ENCODE data around the gene DOCK3. TPM values are rescaled to one million over a fixed set of nuclear protein-coding genes. Genes with fewer than 3 reads are reported as not detected.

DOCK3 gene
- total and polyA plus RNA-seq, 2 donors (not counting 3 experiments of a cell fraction or from before 2014, with no cell fraction given): 0.08 to 0.13 TPM

- Histone ChIP-seq H3K9me3 (replicated peaks; ENCODE audit: control insufficient read depth, insufficient read depth, low read length) (no peaks in the 10 kb centered on the region), H3K9me1 (replicated peaks; ENCODE audit: control insufficient read depth, extremely low read depth, insufficient read depth, low read length) (no peaks in the 10 kb centered on the region), H3K27me3 (ENCODE audit: control insufficient read depth in 2 of 2, insufficient read depth in 2 of 2, low read length in 2 of 2) (no peaks in the 10 kb centered on the region), H3K79me2 (ENCODE audit: control insufficient read depth, insufficient read depth, low read length) (no peaks in the 10 kb centered on the region), H3K9ac (replicated peaks; ENCODE audit: extremely low read depth, insufficient read depth, low read length) (no peak overlapping the region), H4K20me1 (replicated peaks; ENCODE audit: control insufficient read depth, extremely low read depth, insufficient read depth, low read length) (no peaks in the 10 kb centered on the region), H3K36me3 (ENCODE audit: control insufficient read depth in 2 of 2, extremely low read depth in 1 of 2, insufficient read depth in 2 of 2, low read length in 2 of 2) (no peaks in the 10 kb centered on the region), H3K4me1 (ENCODE audit: control insufficient read depth, extremely low read depth, insufficient read depth, low read length) (no peaks in the 10 kb centered on the region), H3K4me2 (ENCODE audit: insufficient read depth, low read length) (no peak overlapping the region), H2AFZ (ENCODE audit: low read depth, low read length) (no peak overlapping the region), H3K4me3 (replicated peaks in 1 of 3; ENCODE audit: insufficient read depth in 1 of 3, low read depth in 1 of 3, low read length in 3 of 3) (no peak overlapping the region), H3K27ac (ENCODE audit: insufficient read depth, low read depth, low read length) (no peak overlapping the region)
- ChIA-PET CTCF (no interaction called here), POLR2A (no interaction called here)
- no TSS peak for BruUV-seq (replicated peaks)
- intact Hi-C loops (cut with micrococcal nuclease): no loop called here
- no peak for FAIRE-seq
- DNase-seq (ENCODE audit: low read depth, low spot score): no peak
- dilution Hi-C loops (cut with MboI; ENCODE audit: extremely low pct_ligation_motif_present, low sequenced_read_pairs): no loop called here
- TF ChIP-seq MYC (IDR thresholded peaks at IDR 0.05; ENCODE audit: low read depth, low read length) (no peak), FOS (IDR thresholded peaks at IDR 0.05; ENCODE audit: borderline replicate concordance, insufficient read depth, low read length) (no peak), POLR2A (IDR thresholded peaks at IDR 0.05; ENCODE audit: low read depth, low read length) (no peak), POLR2AphosphoS5 (IDR thresholded peaks at IDR 0.05; ENCODE audit: insufficient read depth, low read depth, low read length) (no peak), JUN (IDR thresholded peaks at IDR 0.05; ENCODE audit: borderline replicate concordance, insufficient read depth, insufficient read length, low read depth) (no peak), GATA2 (IDR thresholded peaks at IDR 0.05; ENCODE audit: insufficient read depth, insufficient read length, low read depth, low read length) (no peak), EZH2 (IDR thresholded peaks at IDR 0.05; ENCODE audit: borderline replicate concordance, low read depth, low read length, severe bottlenecking) (no peak), CTCF (IDR thresholded peaks at IDR 0.05; ENCODE audit: extremely low read depth in 1 of 2, insufficient read depth in 1 of 2, low read depth in 1 of 2, low read length in 2 of 2) (no peak), MAX (IDR thresholded peaks at IDR 0.05; ENCODE audit: insufficient read depth, insufficient read length) (no peak)
Measured at GRCh38 chr3:50923955-50924354, 249.2 kb downstream of the DOCK3 start.

Data from endothelial cell of umbilical vein (primary cell).